ENCODE data around the gene DDAH1.

DDAH1 gene

DNA sequence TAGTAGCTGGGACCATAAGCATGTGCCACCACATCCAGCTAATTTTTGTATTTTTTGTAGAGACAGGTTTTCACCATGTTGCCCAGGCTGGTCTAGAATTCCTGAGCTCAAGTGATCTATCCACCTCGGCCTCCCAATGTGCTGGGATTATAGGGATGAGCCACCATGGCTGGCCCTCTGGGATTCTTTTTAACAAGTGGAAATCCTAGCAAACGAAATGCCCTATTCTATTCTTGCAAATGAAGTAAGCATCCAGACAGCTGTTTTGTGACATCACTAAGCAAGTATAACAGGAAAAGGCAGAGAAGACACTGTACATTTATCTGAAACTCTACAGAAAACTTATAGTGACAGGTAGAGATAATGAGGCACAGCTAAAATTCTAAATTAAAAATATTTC lies 86.4 kb downstream of the DDAH1 start:
- DNase-seq: no peak
- no peak for TF ChIP-seq POLR2A (IDR thresholded peaks at IDR 0.05; ENCODE audit: low read length)

GRCh38 chr1:85376356-85376755 lies 88.6 kb downstream of the DDAH1 start:
- TF ChIP-seq POLR2A (IDR thresholded peaks at IDR 0.05; ENCODE audit: low read length): no peak
- TF ChIP-seq GATA1 (IDR thresholded peaks at IDR 0.05; ENCODE audit: low read depth, low read length): no peak
- no peak for DNase-seq

DNA sequence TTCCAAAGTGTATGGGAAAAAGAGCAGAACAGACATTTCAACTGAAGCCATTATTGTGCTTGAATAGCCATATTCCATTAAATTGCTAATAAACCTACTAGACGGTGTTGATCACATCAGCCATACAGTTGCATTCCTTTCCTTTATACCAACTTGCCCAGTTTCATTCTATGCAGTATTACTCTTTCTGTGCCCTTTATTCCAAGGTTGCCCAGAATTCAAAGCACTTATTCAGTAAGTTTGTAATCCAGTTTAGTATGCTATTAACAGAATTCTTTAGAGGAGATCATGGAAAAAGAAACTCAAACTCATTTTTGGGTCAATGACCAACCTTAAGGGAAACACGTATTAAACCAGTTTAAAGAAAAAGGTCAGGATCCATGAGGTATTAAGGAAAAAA lies 89.5 kb downstream of the DDAH1 start:
- no peak for DNase-seq

GRCh38 chr1:85374160-85374559 lies 90.8 kb downstream of the DDAH1 start:
- TF ChIP-seq GATA1 (IDR thresholded peaks at IDR 0.05; ENCODE audit: low read depth, low read length): no peak
- TF ChIP-seq POLR2A (IDR thresholded peaks at IDR 0.05; ENCODE audit: low read length): no peak
- DNase-seq: no peak

More for the DNA sequence above, 89.5 kb downstream of the DDAH1 start:
- TF ChIP-seq GATA1 (IDR thresholded peaks at IDR 0.05; ENCODE audit: low read depth, low read length) (no peak), POLR2A (IDR thresholded peaks at IDR 0.05; ENCODE audit: low read length) (no peak)

- TF ChIP-seq GATA1 (IDR thresholded peaks at IDR 0.05; ENCODE audit: low read depth, low read length) (no peak), POLR2A (IDR thresholded peaks at IDR 0.05; ENCODE audit: low read length) (no peak)
- no peak for DNase-seq
Measured at GRCh38 chr1:85373378-85373708, 91.6 kb downstream of the DDAH1 start.

DNA sequence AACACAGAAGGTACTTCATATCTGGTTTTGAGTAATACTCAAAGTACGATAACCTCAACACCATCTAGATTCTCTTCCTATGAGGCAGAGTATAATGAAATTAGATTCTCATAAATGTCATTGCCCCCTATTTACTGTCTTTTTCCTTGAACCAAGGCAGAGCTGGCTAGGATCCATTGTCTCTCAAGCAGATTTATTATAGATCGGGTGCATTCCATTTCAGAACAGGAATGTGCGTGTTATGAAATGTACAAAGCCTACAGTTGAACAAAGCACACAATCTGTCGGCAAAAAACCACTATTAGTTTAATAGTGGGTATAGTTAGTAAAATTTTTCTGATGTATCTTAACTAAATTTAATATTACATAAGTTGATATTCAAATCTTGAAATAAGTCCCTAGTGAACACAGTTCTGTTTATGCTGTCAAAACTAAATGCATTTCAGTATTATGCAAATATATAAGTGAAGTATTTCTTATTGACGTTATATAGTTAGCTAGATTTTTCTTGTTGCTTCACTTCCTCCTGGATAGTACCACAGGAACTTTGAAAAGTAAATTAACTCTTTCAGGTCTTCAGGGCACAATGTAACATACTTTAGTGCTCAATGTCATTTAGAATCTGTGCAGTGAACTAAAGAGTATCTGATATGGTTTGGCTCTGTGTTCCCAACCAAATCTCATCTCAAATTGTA lies 92.1 kb downstream of the DDAH1 start:
- TF ChIP-seq POLR2A (IDR thresholded peaks at IDR 0.05; ENCODE audit: low read length) (no peak), GATA1 (IDR thresholded peaks at IDR 0.05; ENCODE audit: low read depth, low read length) (no peak)
- DNase-seq: no peak

DNA sequence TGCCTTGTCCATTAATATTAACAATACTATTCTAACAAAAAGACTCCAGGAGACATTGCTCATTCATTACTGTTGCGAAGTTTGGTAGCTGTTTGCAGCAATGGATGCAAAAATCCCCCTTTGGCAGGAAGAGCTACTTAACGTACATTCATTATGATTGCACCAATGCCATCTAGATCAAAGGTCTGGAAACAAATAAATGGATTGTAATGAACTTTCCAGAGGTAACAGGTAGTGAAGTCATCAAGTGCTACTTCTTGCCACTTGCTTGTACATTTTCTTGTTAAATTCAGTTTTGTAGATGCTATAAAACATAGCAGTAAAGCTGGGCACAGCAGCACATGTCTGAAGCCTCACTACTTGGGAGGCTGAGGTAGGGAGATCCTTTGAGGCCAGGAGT lies 93.9 kb downstream of the DDAH1 start:
- no peak for DNase-seq
- TF ChIP-seq POLR2A (IDR thresholded peaks at IDR 0.05; ENCODE audit: low read length) (no peak), GATA1 (IDR thresholded peaks at IDR 0.05; ENCODE audit: low read depth, low read length) (no peak)

DNA sequence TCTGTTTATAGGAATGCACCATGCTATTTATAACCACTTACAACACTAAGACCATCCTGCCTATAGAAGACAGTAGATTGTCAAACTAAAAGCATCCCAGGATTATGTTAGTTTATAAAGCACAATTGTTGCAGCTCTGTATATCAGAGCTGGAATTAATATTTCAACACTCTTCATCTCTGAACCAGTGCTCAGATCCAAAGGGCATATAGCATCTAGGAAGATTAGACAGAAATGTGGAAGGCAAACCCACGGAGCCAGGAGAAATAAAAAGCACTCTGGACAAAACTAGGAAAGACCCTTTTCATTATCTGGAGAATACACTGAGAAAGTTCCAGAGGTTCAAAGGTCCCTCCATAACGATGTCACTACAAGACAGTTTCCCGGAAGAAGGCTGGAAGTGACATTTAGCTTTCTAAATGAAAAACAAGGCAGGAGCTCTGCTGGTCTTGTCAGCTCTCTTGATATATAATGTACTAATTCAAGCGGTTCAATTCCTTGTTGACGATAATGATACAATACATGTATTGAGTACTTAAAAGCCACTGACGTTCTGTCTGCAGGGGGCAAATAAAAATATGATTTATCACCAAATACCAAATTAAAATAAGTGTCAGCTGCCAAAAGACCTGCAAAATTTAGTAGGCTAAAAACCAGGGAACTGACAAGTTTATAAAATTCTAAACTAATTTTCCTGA lies 96.7 kb downstream of the DDAH1 start:
- no peak for DNase-seq
- TF ChIP-seq GATA1 (IDR thresholded peaks at IDR 0.05; ENCODE audit: low read depth, low read length) (no peak), POLR2A (IDR thresholded peaks at IDR 0.05; ENCODE audit: low read length) (no peak)

GRCh38 chr1:85366391-85367170 lies 98.4 kb downstream of the DDAH1 start:
- DNase-seq: no peak
- TF ChIP-seq POLR2A (IDR thresholded peaks at IDR 0.05; ENCODE audit: low read length): no peak
- TF ChIP-seq GATA1 (IDR thresholded peaks at IDR 0.05; ENCODE audit: low read depth, low read length): no peak

DNA sequence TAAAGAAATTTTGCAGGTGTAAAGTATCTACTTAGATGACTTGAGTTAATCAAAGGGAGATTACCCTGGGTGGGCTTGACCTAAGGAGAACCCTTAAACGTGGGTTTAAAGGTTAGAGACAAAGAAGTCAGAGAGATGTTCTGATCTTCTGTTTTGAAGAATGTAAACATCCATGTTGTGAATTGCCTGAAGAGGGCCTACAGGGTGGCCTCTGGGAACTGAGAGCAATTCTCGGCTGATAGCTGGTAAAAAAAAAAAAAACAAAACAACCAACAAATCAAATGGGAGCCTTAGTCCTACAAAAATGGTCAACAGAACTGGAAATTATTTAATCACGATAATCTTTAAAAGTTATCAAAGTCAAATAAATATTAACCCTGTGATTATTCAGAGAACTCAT lies 99.1 kb downstream of the DDAH1 start:
- TF ChIP-seq POLR2A (IDR thresholded peaks at IDR 0.05; ENCODE audit: low read length): no peak
- no peak for TF ChIP-seq GATA1 (IDR thresholded peaks at IDR 0.05; ENCODE audit: low read depth, low read length)
- no peak for DNase-seq

DNA sequence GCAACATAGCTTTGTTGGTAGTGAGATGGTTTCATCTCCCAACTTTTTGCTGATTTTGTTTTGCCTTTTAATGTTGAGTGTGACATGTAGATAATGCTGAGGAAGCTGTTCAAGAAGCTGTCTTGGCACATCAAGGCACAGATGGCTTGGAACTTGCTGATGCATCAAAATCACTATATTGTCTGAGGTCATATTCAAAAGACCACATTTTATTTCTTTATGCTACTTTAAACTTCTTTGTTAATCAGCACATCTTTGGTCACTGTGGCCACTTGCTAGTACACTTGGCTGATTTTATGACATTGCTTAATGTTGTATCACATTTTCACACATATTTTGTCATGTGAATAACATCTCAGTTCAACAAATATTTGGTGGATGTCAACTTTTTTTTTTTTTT lies 101.4 kb downstream of the DDAH1 start:
- TF ChIP-seq POLR2A (IDR thresholded peaks at IDR 0.05; ENCODE audit: low read length) (no peak), GATA1 (IDR thresholded peaks at IDR 0.05; ENCODE audit: low read depth, low read length) (no peak)
- DNase-seq: no peak

- TF ChIP-seq GATA1 (IDR thresholded peaks at IDR 0.05; ENCODE audit: low read depth, low read length): no peak
- TF ChIP-seq POLR2A (IDR thresholded peaks at IDR 0.05; ENCODE audit: low read length): no peak
- DNase-seq: no peak
Measured at GRCh38 chr1:85363092-85363491, 101.9 kb downstream of the DDAH1 start.

DNA sequence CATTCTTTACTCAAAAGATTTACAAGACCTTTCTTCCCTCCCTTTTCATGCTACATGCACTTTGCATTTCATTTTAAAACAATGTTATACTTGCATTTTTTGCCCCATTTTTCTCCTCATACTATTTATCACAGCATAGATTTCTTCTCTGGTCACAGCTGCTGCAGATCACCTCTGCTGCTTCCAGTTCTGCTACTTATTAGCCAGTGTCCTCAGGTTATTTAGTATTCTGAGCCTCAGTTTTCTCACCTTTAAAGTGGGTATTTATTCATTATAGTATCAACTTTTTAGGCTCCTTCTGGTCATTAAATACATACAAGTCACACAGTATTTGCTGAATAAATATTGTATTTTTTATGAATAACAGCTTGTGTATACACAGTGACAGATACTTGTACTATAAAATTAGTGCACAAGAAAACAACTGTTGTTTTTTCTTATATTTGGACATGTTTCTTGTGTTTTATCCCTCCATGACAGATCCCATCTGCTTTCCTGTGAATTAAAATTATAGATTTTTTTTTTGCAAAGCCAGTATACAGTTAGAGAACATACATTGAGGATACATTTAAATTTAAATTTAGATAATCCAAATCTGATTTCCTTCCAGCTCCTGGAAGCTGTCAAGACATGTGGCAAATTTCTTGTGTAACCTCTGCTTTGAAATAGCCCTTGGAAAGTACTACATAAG lies 103.2 kb downstream of the DDAH1 start:
- TF ChIP-seq POLR2A (IDR thresholded peaks at IDR 0.05; ENCODE audit: low read length) (no peak), GATA1 (IDR thresholded peaks at IDR 0.05; ENCODE audit: low read depth, low read length) (no peak)
- no peak for DNase-seq
